DMS153 treated with DMSO at 0.1 percent for 48 hours (cell line): ENCODE measurements around the gene PPP1R9A.
A peak's percentile ranks its signal among the peaks of the same experiment; 100 is the strongest.

Experiments
- DNase-seq: peaks from one replicate; lab custom pipeline; 2025; ENCODE audit not compliant: unreplicated experiment; lab: John Stamatoyannopoulos, UW

PPP1R9A gene

DNA sequence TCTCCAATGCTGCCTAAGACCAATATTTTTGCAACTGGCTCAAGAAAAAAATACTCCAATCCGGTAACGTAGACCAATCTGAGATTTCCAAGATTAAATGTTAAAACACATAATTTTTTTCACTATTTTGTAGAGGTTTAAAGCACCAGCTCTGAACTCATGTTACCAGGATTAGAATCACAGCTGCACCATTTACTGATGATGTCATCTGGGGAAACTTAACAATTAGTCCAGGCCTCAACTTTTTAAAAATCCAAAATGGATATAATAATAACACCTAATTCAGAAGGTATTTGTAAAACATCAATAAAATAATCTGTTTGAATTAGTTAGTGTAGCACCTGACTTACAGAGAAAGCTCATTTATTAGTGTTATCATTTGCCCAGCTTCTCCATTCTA is 402.6 kb downstream of the PPP1R9A start:
- DNase-seq = no peak

DNA sequence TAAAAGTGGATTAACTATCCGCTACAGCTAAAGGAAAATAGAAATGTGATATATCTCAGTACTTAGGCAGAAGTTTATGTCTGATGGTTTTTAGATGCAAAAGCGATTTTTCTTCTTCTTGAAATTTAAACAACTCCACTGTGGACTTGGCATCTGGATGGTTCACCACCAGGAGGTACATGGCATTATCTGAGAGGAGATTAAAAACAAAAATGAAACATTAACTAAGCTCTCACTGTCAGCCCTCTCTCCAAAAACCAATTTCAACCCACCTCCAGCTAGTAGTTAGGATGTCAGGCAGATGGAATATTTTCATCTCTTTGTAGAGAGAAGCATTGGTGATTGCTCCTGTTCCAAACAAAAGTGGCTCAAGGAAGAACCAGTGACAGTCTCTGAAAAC is 404.0 kb downstream of the PPP1R9A start:
- DNase-seq = no peak

GRCh38 chr7:95312561-95312960 is 405.2 kb downstream of the PPP1R9A start:
- no peak for DNase-seq

GRCh38 chr7:95316588-95316987 is 409.2 kb downstream of the PPP1R9A start:
- DNase-seq = no peak

- DNase-seq = no peak
Measured at GRCh38 chr7:95317546-95317945, 410.2 kb downstream of the PPP1R9A start.

- DNase-seq = no peak
Measured at GRCh38 chr7:95317966-95318365, 410.6 kb downstream of the PPP1R9A start.

DNA sequence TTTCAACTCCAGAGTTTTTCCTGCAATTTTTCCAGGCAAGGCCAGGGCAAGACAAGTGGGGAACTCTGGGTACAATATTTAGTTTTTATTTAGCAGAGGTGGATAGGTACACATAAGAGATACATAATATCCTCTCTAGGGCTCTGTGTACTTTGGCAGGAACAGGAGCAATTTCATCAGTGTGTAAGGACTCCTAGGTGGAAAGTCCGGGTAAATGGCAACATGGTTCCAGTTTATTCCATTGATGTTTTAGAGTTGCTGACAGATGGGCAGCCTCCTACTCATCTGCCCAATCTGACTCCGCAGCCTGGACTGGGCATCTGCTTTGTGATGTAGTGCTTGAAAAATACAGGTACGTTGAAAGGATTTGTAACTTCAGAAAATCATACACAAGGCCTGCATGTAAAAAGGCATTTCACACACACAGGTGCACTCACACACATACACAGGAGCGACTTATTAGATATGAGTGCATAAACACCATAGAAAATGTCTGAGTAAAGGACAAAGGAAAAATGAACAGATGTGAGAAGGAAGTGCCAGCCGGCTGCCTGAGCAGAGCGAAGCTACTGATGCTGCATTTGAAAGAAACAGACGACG is 411.2 kb downstream of the PPP1R9A start:
- peak; percentile 17 for DNase-seq

DNA sequence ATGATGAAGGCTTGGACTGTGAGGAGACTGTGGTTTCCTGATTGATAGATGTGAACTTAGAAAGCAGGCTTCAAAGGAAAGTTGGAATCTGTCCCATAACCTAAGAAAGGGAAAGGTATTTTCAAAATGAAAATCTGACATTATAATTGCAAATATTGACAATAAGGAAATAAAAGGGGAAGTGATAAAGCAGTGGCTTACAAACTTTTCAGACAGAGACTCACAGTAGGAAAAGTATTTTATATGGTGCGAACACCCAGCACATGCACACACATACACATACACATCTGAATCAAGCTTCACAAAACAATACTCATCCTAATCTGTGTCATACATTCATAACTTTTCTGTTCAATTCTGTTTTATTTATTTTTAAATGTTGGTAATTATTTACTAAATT is 412.2 kb downstream of the PPP1R9A start:
- DNase-seq = no peak

GRCh38 chr7:95320651-95321050 is 413.3 kb downstream of the PPP1R9A start:
- no peak for DNase-seq

GRCh38 chr7:95321720-95322119 is 414.3 kb downstream of the PPP1R9A start:
- DNase-seq = no peak

- no peak for DNase-seq
Measured at GRCh38 chr7:95322396-95322795, 415.0 kb downstream of the PPP1R9A start.

DNA sequence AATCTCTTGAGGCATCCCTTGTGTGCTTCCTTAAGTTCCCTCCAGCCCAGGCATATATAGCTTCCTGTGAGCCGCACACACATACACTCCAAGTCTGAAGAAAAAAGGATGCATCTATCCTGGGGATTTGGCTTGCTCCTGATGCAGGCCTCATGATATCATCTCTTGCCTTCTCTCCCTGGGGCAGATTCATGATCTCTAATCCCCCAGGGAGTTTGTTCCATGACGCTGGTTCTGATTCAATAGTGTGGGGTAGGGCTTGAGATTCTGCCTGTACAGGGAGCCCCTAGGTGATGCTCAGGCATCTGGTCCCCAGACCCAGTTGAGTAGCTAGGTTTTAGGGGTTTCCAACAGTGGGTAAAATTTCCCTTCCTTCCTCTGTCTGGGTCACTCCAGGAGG is 415.5 kb downstream of the PPP1R9A start:
- DNase-seq = no peak

DNA sequence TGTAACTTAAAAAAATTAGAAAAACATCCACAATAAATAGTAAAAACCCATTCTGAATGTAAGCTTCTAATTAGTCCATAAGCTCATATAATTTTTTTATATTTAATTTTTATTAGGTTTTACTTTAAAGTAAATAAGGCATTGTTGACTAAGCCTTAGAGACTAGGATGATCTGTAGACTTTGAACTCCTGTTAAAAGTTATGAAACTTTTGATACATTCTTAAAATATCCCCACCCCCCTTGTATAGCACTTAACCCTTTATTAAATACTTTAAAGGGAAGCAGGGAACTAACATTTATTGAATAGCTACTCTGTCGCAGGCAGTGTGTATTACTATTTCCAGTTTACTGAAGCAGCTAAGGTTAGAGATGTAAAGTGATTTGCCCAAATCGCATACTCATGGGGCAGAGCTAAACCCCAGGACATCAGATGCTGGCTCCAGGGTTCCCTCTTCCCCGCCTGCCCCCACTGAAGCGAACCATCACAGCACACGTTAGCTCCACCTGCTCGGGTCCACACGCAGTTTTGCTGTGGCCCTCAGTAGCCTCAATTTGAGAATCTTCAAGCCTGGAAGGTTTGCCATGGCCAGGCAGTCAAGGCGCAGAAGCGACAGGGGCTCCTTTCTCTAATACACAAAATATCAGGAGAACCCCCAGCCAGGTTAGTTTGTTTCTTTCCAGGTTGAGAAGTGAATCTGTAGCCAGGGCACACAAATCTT is 416.2 kb downstream of the PPP1R9A start:
- DNase-seq = no peak

DNA sequence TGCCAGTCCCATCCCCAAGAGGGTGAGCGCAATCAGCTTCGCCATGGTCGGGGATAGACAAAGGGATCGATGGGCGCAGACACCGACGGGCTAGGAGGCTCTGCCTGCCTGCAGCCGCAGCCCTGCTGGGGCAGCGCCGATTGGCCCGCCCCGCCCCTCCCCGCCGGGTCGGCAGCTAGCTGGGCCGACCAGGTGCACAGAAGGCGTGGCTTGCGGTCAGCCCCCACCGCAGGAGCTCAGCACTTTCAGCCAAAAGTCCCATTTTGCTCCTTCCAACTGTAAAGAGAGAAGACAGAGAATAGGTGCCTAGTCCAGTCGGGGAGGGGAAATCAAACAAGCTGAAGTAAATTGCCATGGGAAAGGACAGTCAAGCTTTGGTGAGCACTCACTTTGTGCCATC is 417.0 kb downstream of the PPP1R9A start, which contains the start of gene PON1:
Gene PON1 (minus strand): TSS at position 102 of the 400 bp plus-strand sequence. CDS start 57 bp downstream, at position 45.
- DNase-seq = peak; percentile 9

DNA sequence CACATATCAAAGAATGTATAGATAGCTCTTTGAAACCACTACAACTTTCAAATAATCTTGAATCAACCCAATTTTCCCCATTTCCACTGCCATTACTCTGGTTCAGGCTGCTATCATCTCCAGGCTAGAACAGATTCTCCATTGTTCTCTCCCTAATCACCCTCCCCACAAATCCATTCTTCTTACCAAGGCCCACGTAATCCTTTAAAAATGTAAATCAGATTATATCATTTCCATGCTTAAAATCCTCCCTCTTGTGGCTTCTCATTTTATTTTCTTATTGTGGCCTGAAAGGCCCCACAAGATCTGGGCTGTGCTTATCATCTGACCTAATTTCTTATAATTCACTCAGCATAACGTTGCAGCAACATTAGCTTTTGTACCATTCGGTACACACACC is 420.0 kb downstream of the PPP1R9A start:
- no peak for DNase-seq

DNA sequence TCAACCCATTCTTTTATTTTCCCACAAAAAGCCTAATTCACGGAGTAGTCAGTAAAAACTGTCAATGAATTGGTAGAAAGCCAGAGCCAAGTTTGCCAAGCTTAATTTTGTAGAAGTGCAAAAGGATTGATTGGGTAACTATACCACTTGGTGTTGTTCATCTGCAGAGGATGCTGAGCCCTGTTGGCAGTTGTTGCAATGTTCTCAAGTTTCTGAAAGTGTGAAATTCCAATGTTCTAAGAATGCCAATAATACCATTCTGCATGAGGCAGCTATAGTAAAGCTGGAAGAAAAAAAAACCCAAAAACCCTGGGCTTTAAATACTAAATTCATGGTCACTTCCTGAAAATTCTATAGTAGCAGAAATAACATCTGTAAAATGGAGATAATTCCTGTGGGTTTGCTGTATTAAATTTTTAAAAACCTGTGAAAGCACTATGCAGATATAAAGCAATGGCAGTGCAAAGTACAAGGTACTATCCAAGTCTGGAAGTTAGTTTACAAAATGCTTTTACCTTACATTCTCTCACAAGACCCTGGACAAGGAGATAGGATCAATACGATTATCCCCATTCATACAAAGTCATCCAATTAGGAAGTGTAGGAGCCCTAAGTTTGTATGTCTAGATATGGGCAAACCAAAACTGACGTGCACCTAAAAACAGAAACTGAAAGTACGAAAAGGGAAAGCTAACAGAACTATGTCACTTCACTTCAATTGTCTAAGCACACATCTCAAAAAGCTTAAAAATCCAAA is 423.0 kb downstream of the PPP1R9A start:
- peak; percentile 18 for DNase-seq

DNA sequence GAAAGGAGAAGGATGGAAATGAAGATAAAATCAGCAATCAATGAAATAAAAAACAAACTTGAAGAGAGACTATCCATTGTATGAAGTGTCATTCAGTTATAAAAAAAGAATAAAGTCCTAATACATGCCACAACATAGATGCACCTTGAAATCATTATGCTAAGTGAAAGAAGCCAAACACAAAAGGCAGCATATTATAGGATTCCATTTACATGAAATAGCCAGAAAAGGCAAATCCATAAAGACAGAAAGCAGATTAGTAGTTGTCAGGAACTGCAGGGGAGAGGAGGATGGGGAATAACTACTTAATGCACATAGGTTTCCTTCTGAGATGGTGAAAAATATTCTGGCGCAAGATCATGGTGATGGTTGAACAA is 423.6 kb downstream of the PPP1R9A start:
- no peak for DNase-seq

GRCh38 chr7:95334447-95334846 is 427.1 kb downstream of the PPP1R9A start:
- DNase-seq = no peak

DNA sequence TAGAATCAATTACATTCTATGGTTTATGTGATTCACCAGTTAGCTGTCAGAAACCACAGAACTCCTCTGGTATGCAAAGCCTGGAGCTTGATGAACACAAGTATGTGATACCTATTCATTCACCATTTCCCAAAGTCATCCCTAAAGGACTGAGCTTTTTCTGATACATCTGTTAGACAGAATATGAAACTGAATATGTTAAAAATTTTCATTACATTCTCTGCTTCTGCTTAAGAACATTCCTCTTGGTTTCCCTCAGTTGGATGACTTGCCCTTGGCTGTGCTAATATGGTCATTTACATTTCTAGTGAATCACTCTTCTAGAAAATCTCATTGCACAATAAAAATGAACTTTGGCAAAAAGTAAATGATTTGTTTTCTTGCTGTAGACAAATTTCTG is 427.7 kb downstream of the PPP1R9A start:
- no peak for DNase-seq

- DNase-seq = no peak
Measured at GRCh38 chr7:95338832-95339231, 431.4 kb downstream of the PPP1R9A start.

GRCh38 chr7:95340491-95340890 is 433.1 kb downstream of the PPP1R9A start:
- no peak for DNase-seq

DNA sequence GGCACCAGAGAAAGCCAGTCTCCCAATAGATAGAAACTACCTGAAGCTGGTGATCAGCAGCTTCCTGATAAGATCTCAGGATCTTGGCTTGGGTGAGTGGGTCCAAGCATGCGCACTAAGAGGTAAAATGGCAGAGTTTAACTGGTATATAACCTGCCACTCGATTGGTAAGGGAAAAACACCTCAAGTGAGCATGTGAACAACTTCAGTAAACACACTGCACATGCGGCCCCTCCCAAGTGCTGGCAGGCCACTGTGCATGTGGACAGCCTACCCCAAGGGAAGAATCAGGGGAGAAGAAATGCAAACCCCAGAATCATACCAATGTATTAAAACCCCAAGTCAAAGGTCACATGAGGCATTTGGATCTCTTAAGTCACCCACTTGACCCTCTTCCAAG is 434.6 kb downstream of the PPP1R9A start:
- no peak for DNase-seq
